H1 (cell line): ENCODE measurements around the gene ATP13A3. TPM values are rescaled to one million over a fixed set of nuclear protein-coding genes. Genes with fewer than 3 reads are reported as not detected.

Experiments used
- CBX8 ChIP-seq: fragments of 300-800, 300-1000 bp; sonication (generic); IDR thresholded peaks from 2 replicates; pipeline ENCODE4 v1.7.1; 2016; ENCODE audit warnings: low read depth, low read length, borderline replicate concordance
- FOSL1 ChIP-seq: IDR thresholded peaks from 2 replicates; pipeline ENCODE4 v1.6.1; 2011; ENCODE audit warnings: mild to moderate bottlenecking, low read depth, low read length, moderate library complexity; ENCODE audit not compliant: insufficient read depth
- HDAC6 ChIP-seq: IDR thresholded peaks from one replicate; pipeline ENCODE4 v1.7.1; 2012; ENCODE audit warnings: low read depth, mild to moderate bottlenecking, inconsistent platforms, low read length, moderate library complexity
- PHF8 ChIP-seq: fragments of 200-600 bp; sonication (generic); conservative IDR thresholded peaks from 2 replicates; pipeline ENCODE4 v1.7.1; 2012; ENCODE audit warnings: low read depth, mild to moderate bottlenecking, inconsistent platforms, low read length, moderate library complexity
- POLR2AphosphoS5 ChIP-seq: IDR thresholded peaks from 2 replicates; pipeline ENCODE4 v1.6.1; 2011; ENCODE audit warnings: low read depth, low read length
- SIRT6 ChIP-seq: IDR thresholded peaks from one replicate; pipeline ENCODE4 v1.7.1; 2012; ENCODE audit warnings: low read length, inconsistent platforms
- SIX5 ChIP-seq: IDR thresholded peaks from 2 replicates; pipeline ENCODE4 v1.6.1; 2011; ENCODE audit warnings: mild to moderate bottlenecking, low read depth, low read length
- polyA plus RNA-seq, 7 experiments: library from polyadenylated mRNA; depleted of rRNA in 3 of 7; stranded (reverse) in 5 of 7; unstranded in 2 of 7; fragments of >200 nt in 5 of 7; fragments of 200-250 nt in 2 of 7; gene quantifications; 1 replicate in 5 of 7; 2 replicates in 1 of 7; 4 replicates in 1 of 7; pipeline versions ENCODE4 v1.2.1 to v1.2.3, GENCODE V29; 2011 to 2013; ENCODE audit warnings: missing spikeins in 2 of 7, mixed read lengths in 2 of 7
- total RNA-seq: library from RNA; stranded (reverse); fragmentation: NEBNext Ultra II Directional; extraction: Animal tissue kit (Norgen Biotek cat#: 25700); gene quantifications from 2 replicates; pipeline ENCODE4 v1.2.1, GENCODE V29; 2021

Gene ATP13A3
- total and polyA plus RNA-seq, 2 of the 8 experiments (the other 6 are each of a cell fraction or from before 2014, with no cell fraction given), result 18.6 to 92.2 TPM

- TF ChIP-seq FOSL1 (no peak), POLR2AphosphoS5 (no peak), SIRT6 (no peak), HDAC6 (no peak), CBX8 (no peak), PHF8 (no peak), SIX5 (no peak)
Measured at GRCh38 chr3:194470615-194471014, 16.2 kb downstream of the ATP13A3 start (continued).
